ENCODE results near the gene ERCC6L2.

DNA sequence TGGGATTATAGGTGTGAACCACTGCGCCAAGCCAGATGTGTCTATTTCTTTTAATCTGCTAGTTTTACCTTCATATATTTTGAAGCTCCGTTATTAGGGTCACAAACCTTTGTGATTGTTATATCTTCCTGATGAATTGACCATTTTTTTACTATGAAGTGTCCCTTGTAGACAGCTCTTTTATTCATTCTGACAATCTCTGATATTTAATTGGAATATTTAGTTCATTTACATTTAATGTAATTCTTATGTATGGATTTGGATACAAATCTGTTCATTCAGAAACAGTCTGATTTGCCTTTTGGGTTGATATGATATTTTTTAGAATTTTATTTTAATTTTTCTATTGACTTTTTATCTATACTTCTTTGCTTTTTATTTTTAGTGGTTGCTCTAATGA, 17.2 kb downstream of the ERCC6L2 start:
- TF ChIP-seq, protein P1, sequence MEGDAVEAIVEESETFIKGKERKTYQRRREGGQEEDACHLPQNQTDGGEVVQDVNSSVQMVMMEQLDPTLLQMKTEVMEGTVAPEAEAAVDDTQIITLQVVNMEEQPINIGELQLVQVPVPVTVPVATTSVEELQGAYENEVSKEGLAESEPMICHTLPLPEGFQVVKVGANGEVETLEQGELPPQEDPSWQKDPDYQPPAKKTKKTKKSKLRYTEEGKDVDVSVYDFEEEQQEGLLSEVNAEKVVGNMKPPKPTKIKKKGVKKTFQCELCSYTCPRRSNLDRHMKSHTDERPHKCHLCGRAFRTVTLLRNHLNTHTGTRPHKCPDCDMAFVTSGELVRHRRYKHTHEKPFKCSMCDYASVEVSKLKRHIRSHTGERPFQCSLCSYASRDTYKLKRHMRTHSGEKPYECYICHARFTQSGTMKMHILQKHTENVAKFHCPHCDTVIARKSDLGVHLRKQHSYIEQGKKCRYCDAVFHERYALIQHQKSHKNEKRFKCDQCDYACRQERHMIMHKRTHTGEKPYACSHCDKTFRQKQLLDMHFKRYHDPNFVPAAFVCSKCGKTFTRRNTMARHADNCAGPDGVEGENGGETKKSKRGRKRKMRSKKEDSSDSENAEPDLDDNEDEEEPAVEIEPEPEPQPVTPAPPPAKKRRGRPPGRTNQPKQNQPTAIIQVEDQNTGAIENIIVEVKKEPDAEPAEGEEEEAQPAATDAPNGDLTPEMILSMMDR (IDR thresholded peaks at IDR 0.05) = no peak
- no peak for TF ChIP-seq POLR2A (IDR thresholded peaks at IDR 0.05)
- TF ChIP-seq EP300 (IDR thresholded peaks at IDR 0.05) = no peak

Data from tibial nerve (tissue), 4 donors.